GM13977 (cell line): Measurements from ENCODE around the gene GRIN2A.

Source experiments
- DNase-seq: peaks from one replicate; pipeline ENCODE4 v3.0.0; 2012; ENCODE audit warnings: low spot score
- in situ Hi-C: fragments of 300-500 bp; cut with MboI; formaldehyde crosslinking; loops from one replicate; pipeline ENCODE4 v1.12.0; 2022; ENCODE audit warnings: low sequenced_read_pairs, low pct_unique_long_range_greater_than_20kb, mixed read lengths, inconsistent platforms; ENCODE audit not compliant: unreplicated experiment
- TF ChIP-seq, protein P1 (sequence below): IDR thresholded peaks from 2 replicates; pipeline ENCODE4 v1.5.1; 2012; ENCODE audit warnings: mild to moderate bottlenecking, control low read depth; ENCODE audit not compliant: insufficient read depth; ENCODE audit errors: extremely low read depth, missing control alignments

GRIN2A gene

DNA sequence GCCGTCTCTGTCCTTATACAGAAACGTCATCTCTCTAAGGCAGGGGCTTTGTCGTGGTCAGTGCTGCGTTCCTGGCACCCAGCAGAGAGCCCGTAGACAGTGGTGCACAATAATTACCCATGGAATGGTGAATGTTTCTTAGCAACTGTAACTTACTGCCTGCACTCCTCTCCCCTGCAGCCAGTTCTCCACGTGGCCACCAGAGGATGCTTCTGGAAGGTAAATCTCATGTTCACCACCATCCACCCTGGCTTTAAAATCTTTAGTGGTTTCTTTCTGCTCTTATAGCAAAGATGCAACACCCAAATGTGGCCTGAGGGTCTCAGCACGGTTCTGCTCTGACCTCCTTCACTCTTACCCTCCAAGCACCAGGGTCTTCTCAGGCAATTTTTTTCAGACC lies 150.8 kb downstream of the GRIN2A start:
- DNase-seq = no peak
- TF ChIP-seq, protein P1, sequence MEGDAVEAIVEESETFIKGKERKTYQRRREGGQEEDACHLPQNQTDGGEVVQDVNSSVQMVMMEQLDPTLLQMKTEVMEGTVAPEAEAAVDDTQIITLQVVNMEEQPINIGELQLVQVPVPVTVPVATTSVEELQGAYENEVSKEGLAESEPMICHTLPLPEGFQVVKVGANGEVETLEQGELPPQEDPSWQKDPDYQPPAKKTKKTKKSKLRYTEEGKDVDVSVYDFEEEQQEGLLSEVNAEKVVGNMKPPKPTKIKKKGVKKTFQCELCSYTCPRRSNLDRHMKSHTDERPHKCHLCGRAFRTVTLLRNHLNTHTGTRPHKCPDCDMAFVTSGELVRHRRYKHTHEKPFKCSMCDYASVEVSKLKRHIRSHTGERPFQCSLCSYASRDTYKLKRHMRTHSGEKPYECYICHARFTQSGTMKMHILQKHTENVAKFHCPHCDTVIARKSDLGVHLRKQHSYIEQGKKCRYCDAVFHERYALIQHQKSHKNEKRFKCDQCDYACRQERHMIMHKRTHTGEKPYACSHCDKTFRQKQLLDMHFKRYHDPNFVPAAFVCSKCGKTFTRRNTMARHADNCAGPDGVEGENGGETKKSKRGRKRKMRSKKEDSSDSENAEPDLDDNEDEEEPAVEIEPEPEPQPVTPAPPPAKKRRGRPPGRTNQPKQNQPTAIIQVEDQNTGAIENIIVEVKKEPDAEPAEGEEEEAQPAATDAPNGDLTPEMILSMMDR = no peak
- in situ Hi-C loops = no loop called here

DNA sequence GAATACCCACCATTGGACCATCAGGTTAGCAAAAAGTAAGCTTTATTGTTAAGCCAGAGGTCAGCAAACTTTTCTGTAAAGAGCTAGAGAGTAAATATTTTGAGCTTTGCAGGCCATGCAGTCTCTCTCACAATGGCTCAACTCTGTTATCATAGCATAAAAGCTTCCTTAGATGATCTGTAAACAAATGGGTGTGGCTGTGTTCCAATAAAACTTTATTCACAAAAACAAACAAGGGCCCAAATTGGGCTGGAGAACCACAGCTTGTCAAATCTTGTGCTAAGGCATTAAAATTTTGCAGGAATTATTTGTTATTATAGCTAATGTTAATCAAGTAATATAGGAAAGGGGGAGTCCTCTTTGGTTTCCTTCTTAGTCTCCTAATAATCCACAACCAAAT lies 153.6 kb downstream of the GRIN2A start:
- TF ChIP-seq, protein P1 = no peak
- DNase-seq = no peak
- in situ Hi-C loops = no loop called here

DNA sequence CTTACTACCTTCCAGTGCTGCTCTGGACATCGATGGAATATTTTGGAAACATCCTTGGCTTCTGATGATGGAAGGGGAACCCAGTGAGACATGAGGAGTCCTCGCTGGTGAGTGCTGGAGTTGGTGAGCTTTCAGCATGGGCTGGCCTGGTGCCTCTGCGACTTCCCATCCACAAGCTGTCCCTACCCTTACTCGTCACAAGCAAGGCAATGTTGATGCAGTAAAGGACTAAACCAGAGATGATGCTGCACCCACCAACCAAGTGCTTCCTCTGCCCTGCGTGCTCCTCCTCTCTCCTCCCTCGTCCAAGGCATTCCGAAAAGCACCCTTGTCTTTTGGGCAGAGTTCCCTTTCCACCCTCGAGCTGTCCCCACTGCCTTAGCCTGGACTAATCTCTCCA lies 154.7 kb downstream of the GRIN2A start:
- no peak for DNase-seq
- in situ Hi-C loops = no loop called here
- TF ChIP-seq, protein P1 = no peak

DNA sequence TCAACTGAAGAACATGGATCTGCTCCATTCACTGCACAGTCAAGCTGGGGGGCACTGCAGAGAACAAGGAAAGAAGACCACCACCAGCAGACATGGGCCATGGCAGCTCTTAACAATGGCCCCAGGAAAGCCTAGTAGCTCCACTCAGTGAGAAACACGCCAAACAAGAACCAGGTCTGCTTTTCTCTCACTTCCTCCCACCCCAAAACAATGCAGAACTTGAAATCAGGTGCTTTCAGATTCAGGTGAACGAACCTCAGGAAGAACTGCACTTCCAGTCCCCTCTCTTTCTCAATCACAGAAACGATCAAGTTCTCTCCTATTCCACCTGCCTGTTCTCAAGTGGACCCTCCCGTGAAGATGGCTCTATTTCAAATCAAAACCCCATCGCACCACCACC lies 155.6 kb downstream of the GRIN2A start:
- in situ Hi-C loops = no loop called here
- TF ChIP-seq, protein P1 = no peak
- no peak for DNase-seq

DNA sequence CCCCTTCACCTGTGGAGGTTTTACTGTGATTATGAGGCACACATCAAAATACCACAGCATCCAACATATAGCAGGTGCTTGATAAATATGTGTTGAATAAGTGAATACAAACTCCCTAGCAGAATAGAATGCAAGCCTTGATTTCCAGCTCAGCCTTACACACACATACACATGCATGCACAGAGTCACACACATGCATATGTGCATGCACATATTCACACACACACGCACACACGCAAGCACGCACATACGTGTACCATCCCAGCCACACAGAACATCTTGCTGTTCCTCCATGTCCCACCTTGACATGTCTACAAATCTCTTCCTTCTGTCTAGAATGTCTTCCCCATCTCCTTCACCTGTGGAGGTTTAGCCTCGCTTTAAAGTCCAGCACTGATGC lies 160.1 kb downstream of the GRIN2A start:
- no peak for DNase-seq
- in situ Hi-C loops = no loop called here
- TF ChIP-seq, protein P1 = no peak

DNA sequence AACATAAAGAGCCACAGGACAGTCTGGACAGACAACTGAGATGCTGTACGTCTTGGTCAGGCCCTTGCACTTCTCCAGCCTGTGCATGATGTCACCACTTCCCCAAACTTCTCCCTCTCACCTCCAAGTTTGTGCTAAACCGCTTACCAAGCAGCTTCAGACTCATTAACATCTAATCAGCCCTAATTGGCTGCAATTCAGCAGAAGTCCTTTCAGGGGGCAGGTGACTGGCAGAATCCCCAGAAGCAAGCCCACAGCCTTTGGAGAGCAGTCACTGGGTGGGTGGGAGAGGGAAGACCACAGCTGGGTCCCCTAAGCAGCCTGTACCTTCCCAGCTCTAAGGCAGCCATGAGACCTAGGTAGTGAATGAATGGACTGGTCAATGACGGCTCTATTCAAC lies 161.4 kb downstream of the GRIN2A start:
- no peak for DNase-seq
- in situ Hi-C loops = no loop called here
- TF ChIP-seq, protein P1 = no peak

DNA sequence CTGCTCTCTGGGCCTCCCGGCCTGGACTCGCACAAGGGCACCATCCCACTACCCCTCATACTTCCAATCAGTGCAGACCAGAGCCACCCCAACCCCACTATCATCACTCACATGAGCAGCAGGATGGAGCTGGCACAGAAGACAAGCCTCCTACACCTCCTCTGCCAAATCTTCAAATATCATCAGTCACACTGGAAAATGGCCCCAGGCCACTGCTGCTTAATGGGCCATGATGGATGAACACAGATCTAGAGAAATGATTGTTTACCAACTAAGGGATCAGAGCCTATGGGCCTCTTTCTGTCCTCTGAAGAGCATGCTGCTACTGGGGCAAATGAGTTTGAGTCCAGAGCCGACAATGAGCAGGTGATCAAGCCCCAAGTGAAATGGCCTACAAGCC lies 165.5 kb downstream of the GRIN2A start:
- in situ Hi-C loops = no loop called here
- TF ChIP-seq, protein P1 = no peak
- DNase-seq = no peak
